K562 (cell line): Measurements from ENCODE around the gene COL6A2. TPM values are rescaled to one million over a fixed set of nuclear protein-coding genes. Genes with fewer than 3 reads are reported as not detected.

ENCODE experiments used
- IFI16 ChIP-seq: fragments of 250-450 bp; sonication (Bioruptor Pico); IDR thresholded peaks from 2 replicates; pipeline ENCODE4 v2.1.2; 2022; ENCODE audit warnings: mild to moderate bottlenecking, inconsistent platforms
- SUPT5H ChIP-seq: fragments of 450-650 bp; IDR thresholded peaks from 2 replicates; pipeline ENCODE4 v1.6.1; 2016
- USF1 ChIP-seq: sonication (generic); formaldehyde crosslinking; IDR thresholded peaks from 2 replicates; pipeline ENCODE4 v1.9.0; 2022; ENCODE audit warnings: mild to moderate bottlenecking, missing genetic modification reagents
- polyA plus RNA-seq, 8 experiments: library from polyadenylated mRNA; depleted of rRNA in 4 of 8; stranded (reverse) in 5 of 8; unstranded in 3 of 8; fragments of >200 nt; fragmentation: Nextera tagmentation in 2 of 8; fragmentation: Illumina TruSeq in 1 of 8; extraction: Ambion mirVana in 2 of 8; extraction: Trizol in 1 of 8; gene quantifications; 2 replicates each; pipeline versions ENCODE4 v1.2.1 to v1.2.3, GENCODE V29; 2011 to 2014; ENCODE audit warnings: inconsistent platforms in 1 of 8, missing spikeins in 1 of 8
- total RNA-seq, 7 experiments: library from RNA; depleted of rRNA in 6 of 7; stranded (reverse); fragments of >200 nt in 6 of 7; fragmentation: Illumina TruSeq in 2 of 7; extraction: Trizol in 2 of 7; gene quantifications; 2 replicates each; pipeline versions ENCODE4 v1.2.1 to v1.2.3, GENCODE V29; 2011 to 2021; ENCODE audit warnings: low replicate concordance in 1 of 7
- TF ChIP-seq, protein P1 (sequence below): IDR thresholded peaks from 2 replicates; pipeline ENCODE4 v1.6.1; 2014; ENCODE audit warnings: antibody characterized with exemption
- TF ChIP-seq, protein P2 (sequence below): sonication (generic); formaldehyde crosslinking; IDR thresholded peaks from 2 replicates; pipeline ENCODE4 v1.8.0; 2022; ENCODE audit warnings: missing genetic modification reagents, mild to moderate bottlenecking, moderate library complexity, borderline replicate concordance
- TF ChIP-seq, protein P3 (sequence below), 2 experiments: fragments of 450-650 bp; formaldehyde crosslinking in 1 of 2; IDR thresholded peaks; 2 replicates each; pipeline versions ENCODE4 v1.4.0 to v1.6.1; 2014 to 2020; ENCODE audit warnings: mild to moderate bottlenecking in 2 of 2, borderline replicate concordance in 1 of 2, low read depth in 1 of 2

COL6A2 gene
- total and polyA plus RNA-seq, 9 of the 15 experiments (the other 6 are each of a cell fraction or from before 2014, with no cell fraction given): 0.07 to 1.1 (median 0.24) TPM; not detected in 3

DNA sequence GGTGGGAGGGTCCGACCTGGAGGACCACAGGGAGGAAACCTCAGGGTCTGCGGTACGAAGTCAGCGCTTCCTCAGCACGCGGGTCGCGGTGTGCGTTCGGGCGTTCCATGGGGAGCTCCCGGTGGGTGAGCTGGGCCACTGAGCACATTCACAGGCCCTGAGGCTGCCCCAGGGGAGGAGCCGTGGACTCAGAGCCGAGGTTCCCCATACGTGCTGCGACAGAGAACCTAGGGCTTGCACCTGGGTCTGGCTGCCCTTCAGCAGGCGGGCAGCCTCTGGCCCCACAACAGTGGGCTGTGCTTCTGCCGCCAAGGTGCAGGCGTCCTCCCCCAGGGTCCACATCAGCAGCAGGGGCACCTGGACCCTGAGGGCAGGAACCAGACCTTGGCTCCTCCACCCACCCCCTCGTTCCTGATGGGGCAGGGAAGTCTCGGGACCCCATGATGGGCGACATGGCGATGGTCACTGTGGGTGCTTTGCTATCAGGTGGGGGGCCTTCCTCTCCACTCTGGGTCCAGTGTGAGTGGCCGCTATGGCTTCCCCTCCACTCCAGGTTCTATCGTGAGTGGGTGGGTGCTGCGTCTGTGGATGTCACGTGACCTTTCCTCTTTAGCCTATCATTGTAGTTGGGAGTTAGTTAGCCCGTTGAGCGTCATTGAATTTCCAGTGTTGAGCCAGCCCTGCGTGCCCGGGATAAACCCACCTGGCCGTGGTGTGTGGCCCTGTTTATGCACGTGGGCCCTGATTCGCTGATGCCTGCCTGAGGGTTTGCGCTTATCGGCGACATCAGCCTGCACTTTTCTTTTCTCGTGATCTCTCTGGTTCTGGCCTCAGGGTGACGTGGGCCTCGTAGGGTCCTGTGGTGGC, 29.6 kb downstream of the COL6A2 start (continued):
- TF ChIP-seq, protein P1, sequence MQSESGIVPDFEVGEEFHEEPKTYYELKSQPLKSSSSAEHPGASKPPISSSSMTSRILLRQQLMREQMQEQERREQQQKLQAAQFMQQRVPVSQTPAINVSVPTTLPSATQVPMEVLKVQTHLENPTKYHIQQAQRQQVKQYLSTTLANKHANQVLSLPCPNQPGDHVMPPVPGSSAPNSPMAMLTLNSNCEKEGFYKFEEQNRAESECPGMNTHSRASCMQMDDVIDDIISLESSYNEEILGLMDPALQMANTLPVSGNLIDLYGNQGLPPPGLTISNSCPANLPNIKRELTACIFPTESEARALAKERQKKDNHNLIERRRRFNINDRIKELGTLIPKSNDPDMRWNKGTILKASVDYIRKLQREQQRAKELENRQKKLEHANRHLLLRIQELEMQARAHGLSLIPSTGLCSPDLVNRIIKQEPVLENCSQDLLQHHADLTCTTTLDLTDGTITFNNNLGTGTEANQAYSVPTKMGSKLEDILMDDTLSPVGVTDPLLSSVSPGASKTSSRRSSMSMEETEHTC: no peak
- TF ChIP-seq, protein P2, sequence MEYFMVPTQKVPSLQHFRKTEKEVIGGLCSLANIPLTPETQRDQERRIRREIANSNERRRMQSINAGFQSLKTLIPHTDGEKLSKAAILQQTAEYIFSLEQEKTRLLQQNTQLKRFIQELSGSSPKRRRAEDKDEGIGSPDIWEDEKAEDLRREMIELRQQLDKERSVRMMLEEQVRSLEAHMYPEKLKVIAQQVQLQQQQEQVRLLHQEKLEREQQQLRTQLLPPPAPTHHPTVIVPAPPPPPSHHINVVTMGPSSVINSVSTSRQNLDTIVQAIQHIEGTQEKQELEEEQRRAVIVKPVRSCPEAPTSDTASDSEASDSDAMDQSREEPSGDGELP: 0 out of 2 replicates have a peak, but pooled peaks have one; percentile 3
- TF ChIP-seq SUPT5H: no peak
- TF ChIP-seq USF1: peak; percentile 79
- TF ChIP-seq IFI16: no peak
- TF ChIP-seq, protein P3, sequence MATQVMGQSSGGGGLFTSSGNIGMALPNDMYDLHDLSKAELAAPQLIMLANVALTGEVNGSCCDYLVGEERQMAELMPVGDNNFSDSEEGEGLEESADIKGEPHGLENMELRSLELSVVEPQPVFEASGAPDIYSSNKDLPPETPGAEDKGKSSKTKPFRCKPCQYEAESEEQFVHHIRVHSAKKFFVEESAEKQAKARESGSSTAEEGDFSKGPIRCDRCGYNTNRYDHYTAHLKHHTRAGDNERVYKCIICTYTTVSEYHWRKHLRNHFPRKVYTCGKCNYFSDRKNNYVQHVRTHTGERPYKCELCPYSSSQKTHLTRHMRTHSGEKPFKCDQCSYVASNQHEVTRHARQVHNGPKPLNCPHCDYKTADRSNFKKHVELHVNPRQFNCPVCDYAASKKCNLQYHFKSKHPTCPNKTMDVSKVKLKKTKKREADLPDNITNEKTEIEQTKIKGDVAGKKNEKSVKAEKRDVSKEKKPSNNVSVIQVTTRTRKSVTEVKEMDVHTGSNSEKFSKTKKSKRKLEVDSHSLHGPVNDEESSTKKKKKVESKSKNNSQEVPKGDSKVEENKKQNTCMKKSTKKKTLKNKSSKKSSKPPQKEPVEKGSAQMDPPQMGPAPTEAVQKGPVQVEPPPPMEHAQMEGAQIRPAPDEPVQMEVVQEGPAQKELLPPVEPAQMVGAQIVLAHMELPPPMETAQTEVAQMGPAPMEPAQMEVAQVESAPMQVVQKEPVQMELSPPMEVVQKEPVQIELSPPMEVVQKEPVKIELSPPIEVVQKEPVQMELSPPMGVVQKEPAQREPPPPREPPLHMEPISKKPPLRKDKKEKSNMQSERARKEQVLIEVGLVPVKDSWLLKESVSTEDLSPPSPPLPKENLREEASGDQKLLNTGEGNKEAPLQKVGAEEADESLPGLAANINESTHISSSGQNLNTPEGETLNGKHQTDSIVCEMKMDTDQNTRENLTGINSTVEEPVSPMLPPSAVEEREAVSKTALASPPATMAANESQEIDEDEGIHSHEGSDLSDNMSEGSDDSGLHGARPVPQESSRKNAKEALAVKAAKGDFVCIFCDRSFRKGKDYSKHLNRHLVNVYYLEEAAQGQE (IDR thresholded peaks at IDR 0.05; ENCODE audit: borderline replicate concordance): no peak
- TF ChIP-seq, protein P3 (CRISPR knock-in tag; IDR thresholded peaks at IDR 0.05; ENCODE audit: low read depth): no peak
